ENCODE measurements around the gene TMEFF2.

The TMEFF2 gene

DNA sequence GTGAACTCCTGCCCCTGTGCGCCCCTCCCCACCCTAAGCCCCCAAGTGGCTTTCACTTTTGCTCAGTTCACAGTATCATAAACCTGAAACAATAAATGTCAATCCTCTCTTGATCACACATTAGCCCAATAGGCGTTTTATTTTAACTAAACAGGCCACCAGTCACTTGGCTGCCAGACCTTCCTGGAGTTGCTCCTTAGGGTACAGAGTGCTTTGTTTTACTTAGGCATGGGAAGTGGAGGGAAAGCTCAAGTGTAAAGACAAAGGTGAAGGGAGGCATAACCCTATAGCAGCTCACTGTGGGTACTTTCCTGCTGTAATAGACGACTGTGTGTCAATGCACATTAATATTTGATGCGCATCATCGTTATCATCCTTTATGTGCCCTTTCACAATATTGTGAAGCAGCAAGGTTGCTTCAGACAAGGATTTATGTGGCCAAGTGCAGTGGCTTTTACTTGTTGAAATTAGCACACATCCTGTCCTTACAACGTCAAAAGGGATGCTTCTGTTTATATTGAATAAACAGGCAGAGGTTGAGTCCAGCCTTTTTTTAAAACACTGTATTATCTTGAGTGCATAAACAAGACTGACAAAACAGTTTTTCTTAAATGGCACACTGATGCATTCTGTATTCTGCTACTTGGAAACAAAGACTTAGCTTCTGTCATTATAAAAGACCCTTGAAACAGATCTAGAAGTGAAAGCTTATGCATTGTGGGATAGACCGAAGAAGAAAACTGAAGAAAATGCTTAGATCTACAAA is 168.5 kb downstream of the TMEFF2 start:
- Histone ChIP-seq H3K4me3 (ENCODE audit: low read length) (no peak overlapping the region), H3K36me3 (ENCODE audit: control insufficient read depth, insufficient read depth, low read length) (no peaks in the 10 kb centered on the region), H3K4me1 (ENCODE audit: control insufficient read depth, insufficient read depth, low read length) (no peaks in the 10 kb centered on the region; the same call in 1 of the 2 replicates), H3K9me3 (ENCODE audit: control insufficient read depth, insufficient read depth, low read length) (no peaks in the 10 kb centered on the region), H3K27me3 (ENCODE audit: control insufficient read depth, insufficient read depth, low read length) (no peaks in the 10 kb centered on the region), H3K27ac (ENCODE audit: low read length) (no peak overlapping the region)
- no peak for DNase-seq (ENCODE audit: low read depth, low spot score)
- WGBS (ENCODE audit: insufficient coverage, insufficient read length) = no CpG with 5 or more reads among the region's 7 CpGs

- no CpG with 5 or more reads among the region's 4 CpGs for WGBS (ENCODE audit: insufficient coverage, insufficient read length)
Observed at GRCh38 chr2:192025637-192026036, 169.1 kb downstream of the TMEFF2 start.

GRCh38 chr2:192023006-192023405 is 171.7 kb downstream of the TMEFF2 start:
- Histone ChIP-seq H3K36me3 (ENCODE audit: control insufficient read depth, insufficient read depth, low read length) (no peaks in the 10 kb centered on the region), H3K27ac (ENCODE audit: low read length) (no peak overlapping the region), H3K9me3 (ENCODE audit: control insufficient read depth, insufficient read depth, low read length) (no peaks in the 10 kb centered on the region), H3K27me3 (ENCODE audit: control insufficient read depth, insufficient read depth, low read length) (no peaks in the 10 kb centered on the region), H3K4me3 (ENCODE audit: low read length) (no peak overlapping the region), H3K4me1 (ENCODE audit: control insufficient read depth, insufficient read depth, low read length) (peaks cover 1% of the 10 kb centered on the region; the same call in 1 of the 2 replicates)
- no peak for DNase-seq (ENCODE audit: low read depth, low spot score)
- no CpG with 5 or more reads among the region's 3 CpGs for WGBS (ENCODE audit: insufficient coverage, insufficient read length)

More at GRCh38 chr2:192025637-192026036, 169.1 kb downstream of the TMEFF2 start:
- Histone ChIP-seq H3K4me3 (ENCODE audit: low read length) (no peak overlapping the region), H3K4me1 (ENCODE audit: control insufficient read depth, insufficient read depth, low read length) (no peaks in the 10 kb centered on the region; the same call in 1 of the 2 replicates), H3K9me3 (ENCODE audit: control insufficient read depth, insufficient read depth, low read length) (no peaks in the 10 kb centered on the region), H3K27ac (ENCODE audit: low read length) (no peak overlapping the region), H3K36me3 (ENCODE audit: control insufficient read depth, insufficient read depth, low read length) (no peaks in the 10 kb centered on the region), H3K27me3 (ENCODE audit: control insufficient read depth, insufficient read depth, low read length) (no peaks in the 10 kb centered on the region)
- no peak for DNase-seq (ENCODE audit: low read depth, low spot score)

DNA sequence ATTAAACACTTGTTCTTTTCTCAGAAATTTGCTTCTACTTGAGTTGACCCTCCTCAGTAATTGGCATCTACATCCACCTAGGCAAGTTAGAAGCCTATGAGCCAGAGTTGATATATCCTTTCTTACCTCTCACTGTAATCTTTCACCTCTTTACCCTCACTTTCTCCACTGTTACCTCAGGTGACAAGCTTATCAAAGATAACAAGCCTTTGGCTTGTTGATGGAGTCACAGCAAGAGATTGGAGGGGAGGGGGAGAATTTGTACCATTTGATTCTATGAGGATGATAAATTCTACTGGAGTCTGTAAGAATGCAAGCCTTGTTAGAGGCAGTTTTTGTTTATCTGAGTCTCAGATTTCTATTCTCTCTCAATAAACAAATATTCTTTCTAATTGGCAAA is 176.9 kb downstream of the TMEFF2 start:
- H3K4me1 ChIP-seq (ENCODE audit: control insufficient read depth, insufficient read depth, low read length) = peaks cover 1% of the 10 kb centered on the region; the same call in 1 of the 2 replicates
- DNase-seq (ENCODE audit: low read depth, low spot score) = no peak
- no peak overlapping the region for H3K4me3 ChIP-seq (ENCODE audit: low read length)
- no peak overlapping the region for H3K27ac ChIP-seq (ENCODE audit: low read length)
- no peaks in the 10 kb centered on the region for H3K27me3 ChIP-seq (ENCODE audit: control insufficient read depth, insufficient read depth, low read length)
- no peaks in the 10 kb centered on the region for H3K9me3 ChIP-seq (ENCODE audit: control insufficient read depth, insufficient read depth, low read length)
- no peaks in the 10 kb centered on the region for H3K36me3 ChIP-seq (ENCODE audit: control insufficient read depth, insufficient read depth, low read length)

- Histone ChIP-seq H3K4me1 (ENCODE audit: control insufficient read depth, insufficient read depth, low read length) (peaks cover 1% of the 10 kb centered on the region; the same call in 1 of the 2 replicates), H3K4me3 (ENCODE audit: low read length) (no peak overlapping the region), H3K9me3 (ENCODE audit: control insufficient read depth, insufficient read depth, low read length) (no peaks in the 10 kb centered on the region), H3K36me3 (ENCODE audit: control insufficient read depth, insufficient read depth, low read length) (no peaks in the 10 kb centered on the region), H3K27ac (ENCODE audit: low read length) (no peak overlapping the region), H3K27me3 (ENCODE audit: control insufficient read depth, insufficient read depth, low read length) (no peaks in the 10 kb centered on the region)
- DNase-seq (ENCODE audit: low read depth, low spot score) = no peak
- WGBS (ENCODE audit: insufficient coverage, insufficient read length) = no CpG with 5 or more reads among the region's 1 CpG
Observed at GRCh38 chr2:192016265-192016664, 178.5 kb downstream of the TMEFF2 start.

- H3K4me3 ChIP-seq (ENCODE audit: low read length) = no peak overlapping the region
- no peaks in the 10 kb centered on the region for H3K27me3 ChIP-seq (ENCODE audit: control insufficient read depth, insufficient read depth, low read length)
- H3K9me3 ChIP-seq (ENCODE audit: control insufficient read depth, insufficient read depth, low read length) = no peaks in the 10 kb centered on the region
- H3K36me3 ChIP-seq (ENCODE audit: control insufficient read depth, insufficient read depth, low read length) = no peaks in the 10 kb centered on the region
- WGBS (ENCODE audit: insufficient coverage, insufficient read length) = no CpG with 5 or more reads among the region's 6 CpGs
- no peak for DNase-seq (ENCODE audit: low read depth, low spot score)
- H3K27ac ChIP-seq (ENCODE audit: low read length) = no peak overlapping the region
- no peaks in the 10 kb centered on the region; the same call in 1 of the 2 replicates for H3K4me1 ChIP-seq (ENCODE audit: control insufficient read depth, insufficient read depth, low read length)
Observed at GRCh38 chr2:192013211-192013610, 181.5 kb downstream of the TMEFF2 start.

DNA sequence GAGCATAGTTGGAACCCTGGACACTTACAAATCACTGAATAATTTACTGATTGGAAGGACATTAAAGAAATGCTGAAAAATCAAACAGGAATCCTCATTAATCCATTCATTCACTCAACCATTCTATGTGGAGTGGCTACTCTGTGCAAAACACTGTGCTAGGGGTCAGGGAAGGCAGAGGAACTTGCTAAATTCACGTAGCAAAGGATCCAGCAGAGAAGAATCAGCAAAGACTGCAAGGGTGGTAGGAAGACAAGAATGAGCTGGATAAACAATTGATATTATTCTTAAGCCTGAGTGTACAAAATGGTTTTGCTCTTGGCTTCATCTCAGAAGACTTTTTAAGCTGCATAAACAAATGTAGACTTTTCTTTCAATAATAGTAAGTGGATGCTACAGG is 183.5 kb downstream of the TMEFF2 start:
- no CpG with 5 or more reads among the region's 1 CpG for WGBS (ENCODE audit: insufficient coverage, insufficient read length)

GRCh38 chr2:192010073-192010472 is 184.7 kb downstream of the TMEFF2 start:
- DNase-seq (ENCODE audit: low read depth, low spot score) = no peak
- H3K9me3 ChIP-seq (ENCODE audit: control insufficient read depth, insufficient read depth, low read length) = no peaks in the 10 kb centered on the region
- no peak overlapping the region for H3K27ac ChIP-seq (ENCODE audit: low read length)
- no peaks in the 10 kb centered on the region for H3K36me3 ChIP-seq (ENCODE audit: control insufficient read depth, insufficient read depth, low read length)
- H3K4me3 ChIP-seq (ENCODE audit: low read length) = no peak overlapping the region
- H3K4me1 ChIP-seq (ENCODE audit: control insufficient read depth, insufficient read depth, low read length) = no peaks in the 10 kb centered on the region; the same call in 1 of the 2 replicates
- WGBS (ENCODE audit: insufficient coverage, insufficient read length) = no CpG with 5 or more reads among the region's 5 CpGs
- H3K27me3 ChIP-seq (ENCODE audit: control insufficient read depth, insufficient read depth, low read length) = no peaks in the 10 kb centered on the region

More for the DNA sequence above, 183.5 kb downstream of the TMEFF2 start:
- H3K36me3 ChIP-seq (ENCODE audit: control insufficient read depth, insufficient read depth, low read length) = no peaks in the 10 kb centered on the region
- H3K27me3 ChIP-seq (ENCODE audit: control insufficient read depth, insufficient read depth, low read length) = no peaks in the 10 kb centered on the region
- H3K4me3 ChIP-seq (ENCODE audit: low read length) = no peak overlapping the region
- H3K27ac ChIP-seq (ENCODE audit: low read length) = no peak overlapping the region
- DNase-seq (ENCODE audit: low read depth, low spot score) = no peak
- no peaks in the 10 kb centered on the region; the same call in 1 of the 2 replicates for H3K4me1 ChIP-seq (ENCODE audit: control insufficient read depth, insufficient read depth, low read length)
- H3K9me3 ChIP-seq (ENCODE audit: control insufficient read depth, insufficient read depth, low read length) = no peaks in the 10 kb centered on the region

- Histone ChIP-seq H3K27ac (ENCODE audit: low read length) (no peak overlapping the region), H3K4me1 (ENCODE audit: control insufficient read depth, insufficient read depth, low read length) (no peaks in the 10 kb centered on the region; the same call in 1 of the 2 replicates), H3K36me3 (ENCODE audit: control insufficient read depth, insufficient read depth, low read length) (no peaks in the 10 kb centered on the region), H3K4me3 (ENCODE audit: low read length) (no peak overlapping the region), H3K9me3 (ENCODE audit: control insufficient read depth, insufficient read depth, low read length) (no peaks in the 10 kb centered on the region), H3K27me3 (ENCODE audit: control insufficient read depth, insufficient read depth, low read length) (no peaks in the 10 kb centered on the region)
- WGBS (ENCODE audit: insufficient coverage, insufficient read length) = no CpG with 5 or more reads among the region's 5 CpGs
- no peak for DNase-seq (ENCODE audit: low read depth, low spot score)
Observed at GRCh38 chr2:192007581-192008228, 187.0 kb downstream of the TMEFF2 start.

DNA sequence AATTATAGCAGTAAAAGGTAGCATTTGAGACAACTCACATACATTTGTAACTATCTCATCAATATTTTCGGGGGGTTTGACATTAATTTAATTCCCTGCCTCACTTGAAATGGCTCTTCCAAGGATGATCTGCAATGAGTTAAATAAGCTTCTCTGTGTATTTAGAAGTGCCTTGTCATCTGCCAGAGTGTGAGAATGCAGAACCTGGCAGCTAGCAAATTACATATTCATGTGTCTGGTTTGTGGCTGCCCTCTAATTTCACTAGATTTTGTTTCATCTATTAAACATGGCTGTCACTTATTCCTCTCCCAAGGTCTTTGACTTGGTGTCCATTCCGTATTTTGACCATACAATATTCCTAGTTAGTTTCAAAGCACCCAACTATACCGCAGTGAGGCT is 189.5 kb downstream of the TMEFF2 start:
- Histone ChIP-seq H3K9me3 (ENCODE audit: control insufficient read depth, insufficient read depth, low read length) (no peaks in the 10 kb centered on the region), H3K36me3 (ENCODE audit: control insufficient read depth, insufficient read depth, low read length) (no peaks in the 10 kb centered on the region), H3K27me3 (ENCODE audit: control insufficient read depth, insufficient read depth, low read length) (no peaks in the 10 kb centered on the region), H3K27ac (ENCODE audit: low read length) (no peak overlapping the region), H3K4me1 (ENCODE audit: control insufficient read depth, insufficient read depth, low read length) (no peaks in the 10 kb centered on the region; the same call in 1 of the 2 replicates), H3K4me3 (ENCODE audit: low read length) (no peak overlapping the region)
- no CpG with 5 or more reads among the region's 3 CpGs for whole genome bisulfite sequencing (ENCODE audit: insufficient coverage, insufficient read length)
- DNase-seq (ENCODE audit: low read depth, low spot score) = no peak

All from iPS DF 6.9 (cell line).